ENCODE results near the gene ARHGAP9.

- TF ChIP-seq POLR2A (IDR thresholded peaks at IDR 0.05) (no peak), EP300 (IDR thresholded peaks at IDR 0.05) (no peak), CTCF (IDR thresholded peaks at IDR 0.05) (no peak), POLR2AphosphoS5 (IDR thresholded peaks at IDR 0.05) (no peak)
Measured at GRCh38 chr12:57516617-57517153, 37.0 kb upstream of the ARHGAP9 start.

Data from stomach (tissue), 4 donors.